PC-3 (cell line): ENCODE data around the gene CELF1. TPM values are rescaled to one million over a fixed set of nuclear protein-coding genes. Genes with fewer than 3 reads are reported as not detected.

Experiments used
- ATAC-seq: fragments of 200-7000 bp; cut with Tn5 transposase; 2 replicates; pipeline ENCODE4 v1.9.1; 2020; ENCODE audit warnings: mild to moderate bottlenecking, moderate library complexity
- BruUV-seq: library from RNA; stranded (reverse); fragments of 400-500 nt; replicated peaks from 2 replicates; lab custom pipeline; 2021; lab: Mats Ljungman, UMichigan
- CTCF ChIA-PET: fragments of 300-600 bp; sonication (Branson Sonifier 250); formaldehyde crosslinking; loops from one replicate; lab custom pipeline; 2022; ENCODE audit warnings: antibody characterized with exemption; lab: Charles Lee
- POLR2A ChIA-PET: fragments of 300-600 bp; sonication (Branson Sonifier 250); formaldehyde crosslinking; loops from one replicate; lab custom pipeline; 2022; ENCODE audit warnings: antibody characterized with exemption; ENCODE audit not compliant: unreplicated experiment; lab: Charles Lee
- DNase-seq: peaks from one replicate; pipeline ENCODE4 v3.0.0-alpha.2; 2015
- H2AFZ ChIP-seq: fragments of 300-600 bp; sonication (generic); 2 replicates; pipeline ENCODE4 v1.6.0; 2016; ENCODE audit warnings: antibody characterized with exemption, low read length
- H3F3A ChIP-seq: fragments of 300-600 bp; sonication (generic); one replicate; pipeline ENCODE4 v1.6.0; 2017; ENCODE audit warnings: antibody characterized with exemption, low read length, control low read depth, mild to moderate bottlenecking; ENCODE audit not compliant: unreplicated experiment
- H3K27ac ChIP-seq: fragments of 300-600 bp; sonication (generic); 2 replicates; pipeline ENCODE4 v1.5.1; 2016; ENCODE audit warnings: mild to moderate bottlenecking, low read length
- H3K27me3 ChIP-seq: fragments of 300-600 bp; sonication (generic); 2 replicates; pipeline ENCODE4 v1.6.1; 2016; ENCODE audit warnings: low read length, mixed read lengths
- H3K36me3 ChIP-seq: fragments of 300-600 bp; sonication (generic); 2 replicates; pipeline ENCODE4 v1.6.1; 2016; ENCODE audit warnings: low read depth, mixed run types, low read length, mixed read lengths
- H3K4me1 ChIP-seq: fragments of 300-600 bp; sonication (generic); 2 replicates; pipeline ENCODE4 v1.5.1; 2016; ENCODE audit warnings: low read length; ENCODE audit not compliant: insufficient read depth
- H3K4me2 ChIP-seq: fragments of 300-600 bp; sonication (generic); 2 replicates; pipeline ENCODE4 v1.6.0; 2016; ENCODE audit warnings: low read length
- H3K4me3 ChIP-seq: fragments of 300-600 bp; sonication (generic); 2 replicates; pipeline ENCODE4 v1.5.1; 2016; ENCODE audit warnings: mild to moderate bottlenecking, low read length, mixed read lengths
- H3K79me2 ChIP-seq: fragments of 300-600 bp; sonication (generic); 2 replicates; pipeline ENCODE4 v1.6.1; 2017; ENCODE audit warnings: low read length, mixed read lengths
- H3K9ac ChIP-seq: fragments of 300-600 bp; sonication (generic); 2 replicates; pipeline ENCODE4 v1.6.0; 2016; ENCODE audit warnings: mild to moderate bottlenecking, low read length
- H3K9me2 ChIP-seq: fragments of 300-600 bp; sonication (generic); replicated peaks from 2 replicates; pipeline ENCODE4 v1.6.1; 2016; ENCODE audit warnings: mixed run types, low read length, mixed read lengths
- H3K9me3 ChIP-seq: fragments of 300-600 bp; sonication (generic); 2 replicates; pipeline ENCODE4 v1.6.1; 2016; ENCODE audit warnings: low read length, mixed read lengths
- H4K20me1 ChIP-seq: fragments of 300-600 bp; sonication (generic); 2 replicates; pipeline ENCODE4 v1.6.1; 2016; ENCODE audit warnings: low read length, mixed read lengths
- EZH2 ChIP-seq: fragments of 300-600 bp; sonication (generic); IDR thresholded peaks from one replicate; pipeline ENCODE4 v1.6.1; 2017; ENCODE audit warnings: antibody characterized with exemption, mild to moderate bottlenecking, low read length; ENCODE audit not compliant: unreplicated experiment
- EZH2phosphoT487 ChIP-seq: fragments of 300-600 bp; sonication (generic); IDR thresholded peaks from 2 replicates; pipeline ENCODE4 v1.6.1; 2018; ENCODE audit warnings: mild to moderate bottlenecking, antibody characterized with exemption, low read length, borderline replicate concordance
- intact Hi-C: fragments of 100-400 bp; cut with micrococcal nuclease; formaldehyde crosslinking; loops from 2 replicates; pipeline ENCODE4 v1.9.0; 2023
- total RNA-seq: library from RNA; depleted of rRNA; stranded (reverse); fragments of >200 nt; gene quantifications from 2 replicates; pipeline ENCODE4 v1.2.3, GENCODE V29; 2014
- TF ChIP-seq, protein P1 (sequence below): fragments of 300-600 bp; sonication (generic); conservative IDR thresholded peaks from 2 replicates; pipeline ENCODE4 v1.5.1; 2017; ENCODE audit warnings: antibody characterized with exemption, low read depth, mild to moderate bottlenecking, low read length

CELF1 gene
- total RNA-seq, 1 experiment from 2014 or later: 80.1 TPM

- DNase-seq: no peak
- Histone ChIP-seq H3K27me3 (no peaks in the 10 kb centered on the region), H4K20me1 (no peaks in the 10 kb centered on the region), H3K9me2 (no peaks in the 10 kb centered on the region), H3K79me2 (no peaks in the 10 kb centered on the region), H3K9me3 (no peaks in the 10 kb centered on the region), H3K36me3 (no peaks in the 10 kb centered on the region), H3F3A (no peaks in the 10 kb centered on the region), H3K4me3 (no peak overlapping the region), H2AFZ (no peak overlapping the region), H3K4me1 (no peaks in the 10 kb centered on the region), H3K27ac (no peak overlapping the region), H3K4me2 (no peak overlapping the region), H3K9ac (no peak overlapping the region)
- intact Hi-C loops: no loop called here
- ChIA-PET CTCF (no interaction called here), POLR2A (no interaction called here)
- BruUV-seq: no TSS peak
- no peak for ATAC-seq
- TF ChIP-seq EZH2phosphoT487 (no peak), EZH2 (no peak)
- TF ChIP-seq, protein P1, sequence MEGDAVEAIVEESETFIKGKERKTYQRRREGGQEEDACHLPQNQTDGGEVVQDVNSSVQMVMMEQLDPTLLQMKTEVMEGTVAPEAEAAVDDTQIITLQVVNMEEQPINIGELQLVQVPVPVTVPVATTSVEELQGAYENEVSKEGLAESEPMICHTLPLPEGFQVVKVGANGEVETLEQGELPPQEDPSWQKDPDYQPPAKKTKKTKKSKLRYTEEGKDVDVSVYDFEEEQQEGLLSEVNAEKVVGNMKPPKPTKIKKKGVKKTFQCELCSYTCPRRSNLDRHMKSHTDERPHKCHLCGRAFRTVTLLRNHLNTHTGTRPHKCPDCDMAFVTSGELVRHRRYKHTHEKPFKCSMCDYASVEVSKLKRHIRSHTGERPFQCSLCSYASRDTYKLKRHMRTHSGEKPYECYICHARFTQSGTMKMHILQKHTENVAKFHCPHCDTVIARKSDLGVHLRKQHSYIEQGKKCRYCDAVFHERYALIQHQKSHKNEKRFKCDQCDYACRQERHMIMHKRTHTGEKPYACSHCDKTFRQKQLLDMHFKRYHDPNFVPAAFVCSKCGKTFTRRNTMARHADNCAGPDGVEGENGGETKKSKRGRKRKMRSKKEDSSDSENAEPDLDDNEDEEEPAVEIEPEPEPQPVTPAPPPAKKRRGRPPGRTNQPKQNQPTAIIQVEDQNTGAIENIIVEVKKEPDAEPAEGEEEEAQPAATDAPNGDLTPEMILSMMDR: no peak
Measured at GRCh38 chr11:47437218-47437745, 115.7 kb downstream of the CELF1 start.

- Histone ChIP-seq H3K36me3 (no peaks in the 10 kb centered on the region), H3K9me3 (no peaks in the 10 kb centered on the region), H3K4me3 (no peak overlapping the region), H3K79me2 (no peaks in the 10 kb centered on the region), H3K27me3 (no peaks in the 10 kb centered on the region), H4K20me1 (no peaks in the 10 kb centered on the region), H2AFZ (no peak overlapping the region), H3K9me2 (no peaks in the 10 kb centered on the region), H3K4me1 (no peaks in the 10 kb centered on the region), H3K9ac (no peak overlapping the region), H3F3A (no peaks in the 10 kb centered on the region), H3K27ac (no peak overlapping the region), H3K4me2 (no peak overlapping the region)
- DNase-seq: no peak
- CTCF ChIA-PET: no interaction called here
- no peak for ATAC-seq
- intact Hi-C loops: no loop called here
- BruUV-seq: no TSS peak
- TF ChIP-seq EZH2 (no peak), EZH2phosphoT487 (no peak)
- TF ChIP-seq, protein P1: no peak
- POLR2A ChIA-PET: no interaction called here
Measured at GRCh38 chr11:47436726-47437125, 116.2 kb downstream of the CELF1 start.

DNA sequence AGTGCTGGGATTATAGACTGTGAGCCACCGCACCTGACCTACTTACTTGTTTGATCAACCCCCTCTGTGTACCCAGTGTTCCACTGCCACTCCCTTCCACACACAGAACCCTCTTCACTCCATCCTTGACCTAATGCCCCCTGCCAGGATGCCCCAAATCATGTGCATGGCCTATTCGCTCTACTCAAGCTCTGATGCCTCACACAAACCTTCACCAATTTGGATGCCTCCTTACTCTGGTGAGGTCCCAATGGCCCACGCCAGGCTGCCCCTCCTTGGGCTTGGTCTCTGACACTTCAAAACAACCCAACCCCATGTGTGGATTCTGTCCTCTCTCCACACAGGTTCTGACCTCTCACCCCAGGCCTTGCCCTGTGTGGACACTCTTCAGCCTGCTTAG lies 117.2 kb downstream of the CELF1 start:
- ChIA-PET CTCF (interaction anchor here (0.6 kb wide), 1 partner anchor 118 kb away, joined by 4 read pairs; no protein-coding TSS in a partner anchor), POLR2A (no interaction called here)
- no peaks in the 10 kb centered on the region for H4K20me1 ChIP-seq
- no peaks in the 10 kb centered on the region for H3K36me3 ChIP-seq
- H3K27ac ChIP-seq: no peak overlapping the region
- H3K9ac ChIP-seq: no peak overlapping the region
- no peak overlapping the region for H3K4me3 ChIP-seq
- no peaks in the 10 kb centered on the region for H3K9me2 ChIP-seq
- no peak overlapping the region for H2AFZ ChIP-seq
- H3K4me2 ChIP-seq: no peak overlapping the region
- no peaks in the 10 kb centered on the region for H3K4me1 ChIP-seq
- intact Hi-C loops: no loop called here
- no peaks in the 10 kb centered on the region for H3K79me2 ChIP-seq
- ATAC-seq (no peak), DNase-seq (no peak)
- H3K27me3 ChIP-seq: no peaks in the 10 kb centered on the region
- TF ChIP-seq EZH2: no peak
- TF ChIP-seq, protein P1: no peak
- TF ChIP-seq EZH2phosphoT487: no peak
- no TSS peak for BruUV-seq
- no peaks in the 10 kb centered on the region for H3F3A ChIP-seq
- H3K9me3 ChIP-seq: no peaks in the 10 kb centered on the region
